MCF 10A (cell line): ENCODE measurements around the gene CSMD2. TPM values are rescaled to one million over a fixed set of nuclear protein-coding genes. Genes with fewer than 3 reads are reported as not detected.

Experiments
- BruUV-seq: library from RNA; stranded (reverse); fragments of 400-500 nt; replicated peaks from 2 replicates; lab custom pipeline; 2021; lab: Mats Ljungman, UMichigan
- CTCF ChIA-PET: fragments of 300-600 bp; sonication (Branson Sonifier 250); formaldehyde crosslinking; extraction: SDS; loops from one replicate; lab custom pipeline; 2021; ENCODE audit warnings: antibody characterized with exemption, inconsistent platforms; lab: Yijun Ruan, JAX
- POLR2A ChIA-PET: fragments of 300-600, 350-650 bp; sonication (Branson Sonifier 250); formaldehyde crosslinking; extraction: SDS; loops from one replicate; lab custom pipeline; 2020; ENCODE audit warnings: antibody characterized with exemption, inconsistent platforms; lab: Yijun Ruan, JAX
- DNase-seq: peaks from one replicate; pipeline ENCODE4 v3.0.0-alpha.2; 2018; ENCODE audit not compliant: unreplicated experiment
- H3K27ac Mint-ChIP-seq: one replicate; pipeline ENCODE4 v1.8.0; 2022; ENCODE audit warnings: mild to moderate bottlenecking, low read depth, mixed read lengths; ENCODE audit not compliant: unreplicated experiment
- H3K27me3 Mint-ChIP-seq: one replicate; pipeline ENCODE4 v1.8.0; 2022; ENCODE audit warnings: mixed read lengths; ENCODE audit not compliant: insufficient read depth, unreplicated experiment
- H3K36me3 Mint-ChIP-seq: one replicate; pipeline ENCODE4 v1.8.0; 2022; ENCODE audit warnings: mild to moderate bottlenecking, moderate library complexity, mixed read lengths; ENCODE audit not compliant: insufficient read depth, unreplicated experiment
- H3K4me1 Mint-ChIP-seq: one replicate; pipeline ENCODE4 v1.8.0; 2022; ENCODE audit warnings: mixed read lengths; ENCODE audit not compliant: insufficient read depth, unreplicated experiment
- H3K4me3 Mint-ChIP-seq: one replicate; pipeline ENCODE4 v1.8.0; 2022; ENCODE audit warnings: mild to moderate bottlenecking, moderate library complexity, mixed read lengths; ENCODE audit not compliant: unreplicated experiment
- H3K9me3 Mint-ChIP-seq: one replicate; pipeline ENCODE4 v1.8.0; 2022; ENCODE audit warnings: mixed read lengths; ENCODE audit not compliant: unreplicated experiment
- intact Hi-C: fragments of 100-400 bp; cut with micrococcal nuclease; formaldehyde crosslinking; loops from 2 replicates; pipeline ENCODE4 v1.14.1; 2022
- total RNA-seq: library from RNA; stranded (reverse); gene quantifications from 2 replicates; pipeline ENCODE4 v1.2.3, GENCODE V29; 2022
- TF ChIP-seq, protein P1 (sequence below): fragments of 200-600 bp; IDR thresholded peaks from one replicate; pipeline ENCODE4 v1.8.0; 2022; ENCODE audit warnings: antibody characterized with exemption, mild to moderate bottlenecking; ENCODE audit not compliant: unreplicated experiment

CSMD2 gene
- total RNA-seq, 1 experiment from 2014 or later: not detected

DNA sequence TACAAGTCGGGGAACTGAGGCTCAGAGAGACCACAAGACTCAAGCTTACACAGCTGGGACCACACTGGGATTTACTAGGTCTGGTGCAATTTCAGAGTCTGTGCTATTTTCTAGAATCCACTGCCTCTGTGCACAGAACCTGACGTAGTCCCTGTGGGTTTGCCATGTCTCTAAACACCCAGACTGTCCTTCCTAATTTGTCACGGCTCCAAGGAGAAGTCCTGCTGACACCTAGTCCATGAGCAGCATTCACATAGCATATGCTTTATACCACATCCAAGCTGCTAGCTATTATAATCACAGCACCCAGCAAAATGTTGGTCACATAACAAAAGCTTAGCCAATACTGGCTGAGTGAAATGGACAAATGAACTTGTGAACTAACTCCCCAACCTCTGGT, 380.2 kb downstream of the CSMD2 start:
- ChIA-PET POLR2A (no interaction called here), CTCF (no interaction called here)
- no TSS peak for BruUV-seq
- Mint-ChIP-seq H3K4me1 (no peaks in the 10 kb centered on the region), H3K4me3 (no peak overlapping the region), H3K27ac (no peak overlapping the region), H3K36me3 (no peaks in the 10 kb centered on the region), H3K9me3 (peaks cover 14% of the 10 kb centered on the region), H3K27me3 (no peaks in the 10 kb centered on the region)
- intact Hi-C loops: no loop called here
- TF ChIP-seq, protein P1, sequence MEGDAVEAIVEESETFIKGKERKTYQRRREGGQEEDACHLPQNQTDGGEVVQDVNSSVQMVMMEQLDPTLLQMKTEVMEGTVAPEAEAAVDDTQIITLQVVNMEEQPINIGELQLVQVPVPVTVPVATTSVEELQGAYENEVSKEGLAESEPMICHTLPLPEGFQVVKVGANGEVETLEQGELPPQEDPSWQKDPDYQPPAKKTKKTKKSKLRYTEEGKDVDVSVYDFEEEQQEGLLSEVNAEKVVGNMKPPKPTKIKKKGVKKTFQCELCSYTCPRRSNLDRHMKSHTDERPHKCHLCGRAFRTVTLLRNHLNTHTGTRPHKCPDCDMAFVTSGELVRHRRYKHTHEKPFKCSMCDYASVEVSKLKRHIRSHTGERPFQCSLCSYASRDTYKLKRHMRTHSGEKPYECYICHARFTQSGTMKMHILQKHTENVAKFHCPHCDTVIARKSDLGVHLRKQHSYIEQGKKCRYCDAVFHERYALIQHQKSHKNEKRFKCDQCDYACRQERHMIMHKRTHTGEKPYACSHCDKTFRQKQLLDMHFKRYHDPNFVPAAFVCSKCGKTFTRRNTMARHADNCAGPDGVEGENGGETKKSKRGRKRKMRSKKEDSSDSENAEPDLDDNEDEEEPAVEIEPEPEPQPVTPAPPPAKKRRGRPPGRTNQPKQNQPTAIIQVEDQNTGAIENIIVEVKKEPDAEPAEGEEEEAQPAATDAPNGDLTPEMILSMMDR: no peak
- no peak for DNase-seq

DNA sequence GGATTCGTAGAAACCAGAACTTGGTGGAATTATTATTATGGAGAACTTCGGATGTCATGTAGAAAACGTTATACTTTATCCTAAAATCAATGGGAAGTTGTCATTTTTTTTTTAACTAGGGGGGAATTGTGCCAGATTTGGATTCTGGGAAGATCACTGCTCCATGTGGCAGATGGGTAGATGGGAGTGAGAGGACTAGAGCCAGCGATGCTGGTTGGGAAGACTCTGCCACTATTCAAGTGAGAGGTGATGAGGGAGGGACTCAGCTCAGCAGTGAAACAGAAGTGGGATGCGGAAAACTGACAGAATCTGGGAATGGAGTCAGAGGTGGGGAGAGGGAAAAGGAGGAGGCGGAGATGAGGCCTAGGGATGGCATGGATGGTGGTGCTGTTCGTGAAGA, 382.3 kb downstream of the CSMD2 start:
- TF ChIP-seq, protein P1: no peak
- H3K27ac Mint-ChIP-seq: no peak overlapping the region
- no peaks in the 10 kb centered on the region for H3K4me1 Mint-ChIP-seq
- CTCF ChIA-PET: interaction anchor here (0.6 kb wide), 1 partner anchor 328 kb away, joined by 6 read pairs; no protein-coding TSS in a partner anchor
- H3K27me3 Mint-ChIP-seq: no peaks in the 10 kb centered on the region
- no peak for DNase-seq
- no peaks in the 10 kb centered on the region for H3K36me3 Mint-ChIP-seq
- intact Hi-C loops: no loop called here
- peaks cover 20% of the 10 kb centered on the region for H3K9me3 Mint-ChIP-seq
- POLR2A ChIA-PET: no interaction called here
- BruUV-seq: no TSS peak
- no peak overlapping the region for H3K4me3 Mint-ChIP-seq

DNA sequence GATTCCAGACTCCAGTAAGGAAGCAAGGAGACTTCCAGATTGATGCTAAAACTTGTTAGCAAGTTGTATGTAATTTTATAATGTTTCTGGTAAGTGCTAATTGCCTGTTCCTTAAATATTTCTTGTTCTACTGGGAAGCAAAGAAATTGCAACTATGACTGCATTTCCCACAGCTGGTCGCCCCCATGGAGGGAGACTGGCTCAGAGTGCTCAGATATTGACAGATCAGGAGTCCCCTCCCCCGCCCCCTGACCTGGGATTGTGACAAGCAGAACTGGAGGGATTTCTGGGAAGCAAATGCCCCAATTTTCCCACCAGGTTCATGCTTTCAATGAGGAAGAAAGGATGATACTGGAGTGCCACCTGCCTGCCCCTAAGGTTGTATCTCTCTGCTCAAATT, 383.4 kb downstream of the CSMD2 start:
- H3K27ac Mint-ChIP-seq: no peak overlapping the region
- no TSS peak for BruUV-seq
- H3K4me3 Mint-ChIP-seq: no peak overlapping the region
- ChIA-PET CTCF (no interaction called here), POLR2A (no interaction called here)
- TF ChIP-seq, protein P1: no peak
- H3K9me3 Mint-ChIP-seq: peaks cover 20% of the 10 kb centered on the region
- no peak for DNase-seq
- H3K27me3 Mint-ChIP-seq: no peaks in the 10 kb centered on the region
- no peaks in the 10 kb centered on the region for H3K36me3 Mint-ChIP-seq
- no peaks in the 10 kb centered on the region for H3K4me1 Mint-ChIP-seq
- intact Hi-C loops: no loop called here

DNA sequence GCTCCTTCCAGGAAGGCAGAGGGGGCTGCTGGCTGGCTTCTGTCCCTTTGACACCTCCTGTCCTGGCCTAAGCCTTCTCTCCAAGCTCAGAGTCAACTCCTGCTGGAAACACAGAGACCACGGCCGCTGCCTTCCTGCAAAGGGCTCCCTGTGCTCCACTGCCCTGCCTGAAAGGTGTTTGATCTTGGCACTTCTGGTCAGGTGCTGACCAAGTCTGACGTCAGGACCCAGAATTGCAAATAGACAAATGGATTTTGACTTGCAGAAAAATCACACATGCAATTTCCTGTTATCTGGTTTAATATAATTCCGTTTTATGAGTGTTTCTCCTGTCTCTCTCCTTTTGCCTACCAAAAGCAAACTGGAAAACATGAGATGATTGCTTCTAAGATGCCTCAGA, 387.7 kb downstream of the CSMD2 start:
- ChIA-PET CTCF (no interaction called here), POLR2A (no interaction called here)
- Mint-ChIP-seq H3K27me3 (no peaks in the 10 kb centered on the region), H3K27ac (no peak overlapping the region), H3K4me1 (no peaks in the 10 kb centered on the region), H3K36me3 (no peaks in the 10 kb centered on the region), H3K4me3 (no peak overlapping the region), H3K9me3 (peaks cover 12% of the 10 kb centered on the region)
- intact Hi-C loops: no loop called here
- no peak for DNase-seq
- no TSS peak for BruUV-seq
- TF ChIP-seq, protein P1: no peak
